CD8-positive, alpha-beta memory T cell (primary cell): Measurements from ENCODE around the gene DNAH1. TPM values are rescaled to one million over a fixed set of nuclear protein-coding genes. Genes with fewer than 3 reads are reported as not detected.

Experiments
- CTCF ChIA-PET: fragments of 350-600 bp; sonication (Branson Sonifier 250); formaldehyde crosslinking; loops from one replicate; lab custom pipeline; 2021; ENCODE audit warnings: antibody characterized with exemption; lab: Charles Lee
- POLR2A ChIA-PET: fragments of 350-600 bp; sonication (Branson Sonifier 250); formaldehyde crosslinking; loops from one replicate; lab custom pipeline; 2021; ENCODE audit warnings: antibody characterized with exemption; lab: Charles Lee
- DNase-seq, 5 donors: peaks; one replicate each; pipeline versions ENCODE4 v3.0.0 to v3.0.0-alpha.2; 2020 to 2022; ENCODE audit warnings: mixed read lengths in 1 of 5
- H3K27ac ChIP-seq: one replicate; pipeline ENCODE4 v1.7.0; 2013; ENCODE audit warnings: low read depth, mild to moderate bottlenecking, low read length, moderate library complexity
- H3K27me3 ChIP-seq: 2 replicates; pipeline ENCODE4 v1.7.0; 2013; ENCODE audit warnings: low read length, mild to moderate bottlenecking; ENCODE audit not compliant: insufficient read depth, poor library complexity, severe bottlenecking
- H3K36me3 ChIP-seq: 2 replicates; pipeline ENCODE4 v1.7.0; 2013; ENCODE audit warnings: mild to moderate bottlenecking, low read length, moderate library complexity; ENCODE audit not compliant: insufficient read depth
- H3K4me1 ChIP-seq: 2 replicates; pipeline ENCODE4 v1.7.0; 2013; ENCODE audit warnings: mild to moderate bottlenecking, low read length, moderate library complexity; ENCODE audit not compliant: insufficient read depth
- H3K4me3 ChIP-seq: 2 replicates; pipeline ENCODE4 v1.7.0; 2013; ENCODE audit warnings: mild to moderate bottlenecking, low read length
- H3K9me3 ChIP-seq: 2 replicates; pipeline ENCODE4 v1.7.0; 2013; ENCODE audit warnings: mild to moderate bottlenecking, low read length
- H3K27ac Mint-ChIP-seq, 8 donors: one replicate each; pipeline ENCODE4 v1.8.0; 2020 to 2021; ENCODE audit warnings: mixed read lengths in 8 of 8, mild to moderate bottlenecking in 6 of 8, inconsistent platforms in 3 of 8, moderate library complexity in 3 of 8
- H3K27me3 Mint-ChIP-seq, 2 donors: one replicate each; pipeline ENCODE4 v1.8.0; 2020 to 2021; ENCODE audit warnings: mixed read lengths in 2 of 2, mild to moderate bottlenecking in 1 of 2, moderate library complexity in 1 of 2
- H3K36me3 Mint-ChIP-seq, 3 donors: one replicate each; pipeline ENCODE4 v1.8.0; 2020 to 2021; ENCODE audit warnings: mixed read lengths in 3 of 3, inconsistent platforms in 1 of 3, mild to moderate bottlenecking in 1 of 3
- H3K4me1 Mint-ChIP-seq, 3 donors: one replicate each; pipeline ENCODE4 v1.8.0; 2020 to 2021; ENCODE audit warnings: mixed read lengths in 3 of 3, inconsistent platforms in 1 of 3, mild to moderate bottlenecking in 1 of 3
- H3K4me3 Mint-ChIP-seq, 7 donors: one replicate each; pipeline ENCODE4 v1.8.0; 2020 to 2021; ENCODE audit warnings: mixed read lengths in 7 of 7, mild to moderate bottlenecking in 6 of 7, moderate library complexity in 4 of 7, inconsistent platforms in 2 of 7
- H3K9me3 Mint-ChIP-seq, 5 donors: one replicate each; pipeline ENCODE4 v1.8.0; 2020 to 2022; ENCODE audit warnings: mixed read lengths in 5 of 5, mild to moderate bottlenecking in 3 of 5, moderate library complexity in 2 of 5, inconsistent platforms in 1 of 5
- polyA plus RNA-seq: library from polyadenylated mRNA; unstranded; fragments of 300-500 nt; fragmentation: Illumina TruSeq; gene quantifications from one replicate; pipeline ENCODE4 v1.2.3, GENCODE V29; 2021
- total RNA-seq, 2 experiments: library from RNA; stranded (reverse); gene quantifications; one replicate each; pipeline ENCODE4 v1.2.3, GENCODE V29; 2021

Gene DNAH1
- total and polyA plus RNA-seq, 3 experiments from 2014 or later, result 1.0 to 7.0 (median 7.0) TPM

GRCh38 chr3:52277071-52277964 is 38.8 kb upstream of the DNAH1 start:
- peaks cover 0 to 2% of the 10 kb centered on the region in 2 donors for H3K27me3 Mint-ChIP-seq
- Histone ChIP-seq H3K27me3 (no peaks in the 10 kb centered on the region), H3K36me3 (no peaks in the 10 kb centered on the region), H3K4me3 (peak overlapping the region; percentile 79), H3K9me3 (no peaks in the 10 kb centered on the region), H3K4me1 (peaks cover 55% of the 10 kb centered on the region), H3K27ac (peak overlapping the region; percentile 84)
- ChIA-PET CTCF (interaction anchor here (0.6 to 9.0 kb wide), 13 partner anchors 9 to 304 kb away, joined by 3 to 156 read pairs (median 5); partner anchors contain the start of genes ABHD14B, GLYCTK, PPM1M and TWF2), POLR2A (interaction anchor here (0.5 to 4.5 kb wide), 13 partner anchors 9 to 309 kb away, joined by 4 to 86 read pairs (median 6); partner anchors contain the start of genes GLYCTK, PPM1M and TWF2)
- peak overlapping the region; percentile 89 to 100 (median 95) for H3K4me3 Mint-ChIP-seq
- peaks cover 59 to 82% (median 68%) of the 10 kb centered on the region in 3 donors for H3K4me1 Mint-ChIP-seq
- DNase-seq, result peak; percentile 60 to 78 (median 67)
- H3K36me3 Mint-ChIP-seq, result peaks cover 0 to 51% (median 7%) of the 10 kb centered on the region in 3 donors
- no peaks in the 10 kb centered on the region for H3K9me3 Mint-ChIP-seq
- H3K27ac Mint-ChIP-seq, result peak overlapping the region; percentile 90 to 100 (median 98)

GRCh38 chr3:52277972-52278509 is 38.1 kb upstream of the DNAH1 start:
- H3K4me3 ChIP-seq, result peak overlapping the region; percentile 79
- Mint-ChIP-seq H3K4me1 (peaks cover 58 to 80% (median 69%) of the 10 kb centered on the region in 3 donors), H3K36me3 (peaks cover 0 to 46% (median 5%) of the 10 kb centered on the region in 3 donors)

GRCh38 chr3:52278510-52279069 is 37.5 kb upstream of the DNAH1 start, which contains the start of gene WDR82:
Gene WDR82, minus strand, starts transcription at chr3:52278649. Its CDS starts 288 bp downstream, at chr3:52278361.
- CTCF ChIA-PET, result interaction anchor here (1.0 to 9.0 kb wide), 13 partner anchors 8 to 61 kb away, joined by 3 to 156 read pairs (median 6); partner anchors contain the start of genes GLYCTK, PPM1M and TWF2
- H3K27ac ChIP-seq, result peak within 1 kb of the TSS; percentile 84
- peak within 1 kb of the TSS; percentile 93 to 100 (median 97) for H3K4me3 Mint-ChIP-seq
- peak within 1 kb of the TSS; percentile 90 to 100 (median 99) for H3K27ac Mint-ChIP-seq
- H3K4me1 ChIP-seq, result peaks cover 55% of the 10 kb centered on the region
- no peaks in the 10 kb centered on the region for H3K9me3 Mint-ChIP-seq
- peak within 1 kb of the TSS; percentile 79 for H3K4me3 ChIP-seq
- H3K9me3 ChIP-seq, result no peaks in the 10 kb centered on the region
- no peaks in the 10 kb centered on the region for H3K27me3 ChIP-seq
- peak; percentile 95 to 99 (median 96) for DNase-seq
- POLR2A ChIA-PET, result interaction anchor here (0.6 to 4.5 kb wide), 11 partner anchors 9 to 222 kb away, joined by 3 to 86 read pairs (median 10); partner anchors contain the start of genes DUSP7, GLYCTK, PPM1M and TWF2
- H3K27me3 Mint-ChIP-seq, result peaks cover 0 to 2% of the 10 kb centered on the region in 2 donors
- peaks cover 0 to 41% (median 3%) of the 10 kb centered on the region in 3 donors for H3K36me3 Mint-ChIP-seq
- no peaks in the 10 kb centered on the region for H3K36me3 ChIP-seq
- peaks cover 58 to 80% (median 69%) of the 10 kb centered on the region in 3 donors for H3K4me1 Mint-ChIP-seq

More at GRCh38 chr3:52277972-52278509, 38.1 kb upstream of the DNAH1 start:
- H3K9me3 ChIP-seq, result no peaks in the 10 kb centered on the region
- peak overlapping the region; percentile 93 to 100 (median 97) for H3K4me3 Mint-ChIP-seq
- peak overlapping the region; percentile 90 to 100 (median 99) for H3K27ac Mint-ChIP-seq
- H3K27me3 ChIP-seq, result no peaks in the 10 kb centered on the region
- peaks cover 55% of the 10 kb centered on the region for H3K4me1 ChIP-seq
- POLR2A ChIA-PET, result interaction anchor here (0.5 to 4.5 kb wide), 15 partner anchors 10 to 310 kb away, joined by 4 to 86 read pairs (median 6); partner anchors contain the start of genes DUSP7, GLYCTK, PPM1M and TWF2
- peak overlapping the region; percentile 84 for H3K27ac ChIP-seq
- H3K36me3 ChIP-seq, result no peaks in the 10 kb centered on the region
- H3K27me3 Mint-ChIP-seq, result peaks cover 0 to 2% of the 10 kb centered on the region in 2 donors
- DNase-seq, result peak in 3 of 5 donors; percentile 56 to 77 (median 61)
- no peaks in the 10 kb centered on the region for H3K9me3 Mint-ChIP-seq
- CTCF ChIA-PET, result interaction anchor here (1.0 to 9.0 kb wide), 14 partner anchors 10 to 62 kb away, joined by 3 to 156 read pairs (median 6); partner anchors contain the start of genes GLYCTK, PPM1M and TWF2

- peaks cover 0 to 2% of the 10 kb centered on the region in 2 donors for H3K27me3 Mint-ChIP-seq
- CTCF ChIA-PET, result interaction anchor here (0.7 to 9.0 kb wide), 11 partner anchors 9 to 69 kb away, joined by 3 to 156 read pairs (median 11); partner anchors contain the start of genes GLYCTK, PPM1M and TWF2
Measured at GRCh38 chr3:52279596-52279995, 36.5 kb upstream of the DNAH1 start.

GRCh38 chr3:52280050-52280461 is 36.1 kb upstream of the DNAH1 start:
- H3K36me3 Mint-ChIP-seq, result peaks cover 0 to 31% (median 3%) of the 10 kb centered on the region in 3 donors
- DNase-seq, result no peak
- H3K4me3 ChIP-seq, result peak overlapping the region; percentile 69

More at GRCh38 chr3:52279596-52279995, 36.5 kb upstream of the DNAH1 start:
- H3K4me3 Mint-ChIP-seq, result peak overlapping the region; percentile 93 to 100 (median 97)
- H3K36me3 ChIP-seq, result no peaks in the 10 kb centered on the region
- no peaks in the 10 kb centered on the region for H3K9me3 ChIP-seq
- no peaks in the 10 kb centered on the region for H3K27me3 ChIP-seq
- DNase-seq, result no peak
- H3K27ac ChIP-seq, result peak overlapping the region; percentile 84
- H3K36me3 Mint-ChIP-seq, result peaks cover 0 to 33% (median 3%) of the 10 kb centered on the region in 3 donors
- POLR2A ChIA-PET, result interaction anchor here (0.8 to 4.5 kb wide), 7 partner anchors 8 to 1929 kb away, joined by 4 to 86 read pairs (median 39); partner anchors contain the start of genes CYB561D2, GLYCTK, NPRL2 and PPM1M
- H3K4me1 Mint-ChIP-seq, result peaks cover 54 to 77% (median 69%) of the 10 kb centered on the region in 3 donors
- no peaks in the 10 kb centered on the region for H3K9me3 Mint-ChIP-seq
- H3K27ac Mint-ChIP-seq, result peak overlapping the region; percentile 90 to 100 (median 99)
- peaks cover 49% of the 10 kb centered on the region for H3K4me1 ChIP-seq
- H3K4me3 ChIP-seq, result peak overlapping the region; percentile 69

GRCh38 chr3:52281981-52282801 is 33.9 kb upstream of the DNAH1 start:
- Histone ChIP-seq H3K27me3 (no peaks in the 10 kb centered on the region), H3K4me3 (peak overlapping the region; percentile 46), H3K36me3 (no peaks in the 10 kb centered on the region), H3K4me1 (peaks cover 51% of the 10 kb centered on the region), H3K9me3 (no peaks in the 10 kb centered on the region), H3K27ac (peak overlapping the region; percentile 7)
- Mint-ChIP-seq H3K27me3 (peaks cover 0 to 4% of the 10 kb centered on the region in 2 donors), H3K36me3 (peaks cover 0 to 21% (median 3%) of the 10 kb centered on the region in 3 donors), H3K27ac (peak overlapping the region; percentile 86 to 98 (median 94)), H3K9me3 (no peaks in the 10 kb centered on the region), H3K4me1 (peaks cover 52 to 68% (median 57%) of the 10 kb centered on the region in 3 donors), H3K4me3 (peak overlapping the region; percentile 51 to 80 (median 76))
- CTCF ChIA-PET, result interaction anchor here (1.1 to 9.0 kb wide), 7 partner anchors 9 to 62 kb away, joined by 4 to 156 read pairs (median 12); partner anchors contain the start of genes PPM1M and TWF2
- peak; percentile 28 to 75 (median 61) for DNase-seq
- POLR2A ChIA-PET, result interaction anchor here (0.6 to 1.8 kb wide), 8 partner anchors 10 to 44 kb away, joined by 4 to 8 read pairs (median 6); partner anchors contain the start of genes PPM1M and TWF2

More at GRCh38 chr3:52280050-52280461, 36.1 kb upstream of the DNAH1 start:
- peaks cover 47% of the 10 kb centered on the region for H3K4me1 ChIP-seq
- no peaks in the 10 kb centered on the region for H3K27me3 ChIP-seq
- ChIA-PET CTCF (interaction anchor here (0.7 to 9.0 kb wide), 9 partner anchors 9 to 69 kb away, joined by 3 to 156 read pairs (median 20); partner anchors contain the start of genes GLYCTK, PPM1M and TWF2), POLR2A (interaction anchor here (0.8 to 4.5 kb wide), 6 partner anchors 8 to 1929 kb away, joined by 4 to 86 read pairs (median 46); partner anchors contain the start of genes CYB561D2, GLYCTK, NPRL2 and PPM1M)
- H3K9me3 ChIP-seq, result no peaks in the 10 kb centered on the region
- H3K27ac Mint-ChIP-seq, result peak overlapping the region; percentile 78 to 100 (median 98)
- H3K4me1 Mint-ChIP-seq, result peaks cover 52 to 75% (median 66%) of the 10 kb centered on the region in 3 donors
- peak overlapping the region; percentile 93 to 100 (median 97) for H3K4me3 Mint-ChIP-seq
- no peaks in the 10 kb centered on the region for H3K36me3 ChIP-seq
- peaks cover 0 to 2% of the 10 kb centered on the region in 2 donors for H3K27me3 Mint-ChIP-seq
- no peaks in the 10 kb centered on the region for H3K9me3 Mint-ChIP-seq
- H3K27ac ChIP-seq, result peak overlapping the region; percentile 84
